IMR-90 (cell line): ENCODE measurements around the gene PRKAR2A. TPM values are rescaled to one million over a fixed set of nuclear protein-coding genes. Genes with fewer than 3 reads are reported as not detected.
"Not testable (repeated sequence)": the region's sequence is repeated elsewhere in the genome, so short reads cannot be mapped to it uniquely, and the experiment has no call there.

Source experiments
- ATAC-seq: fragments of 200-7000 bp; cut with Tn5 transposase; 2 replicates; pipeline ENCODE4 v1.9.1; 2020; ENCODE audit warnings: low read depth, mild to moderate bottlenecking, moderate library complexity
- BruUV-seq: library from RNA; stranded (reverse); fragments of 400-500 nt; replicated peaks from 2 replicates; lab custom pipeline; 2021; lab: Mats Ljungman, UMichigan
- CTCF ChIA-PET: fragments of 300-600 bp; formaldehyde crosslinking; extraction: SDS; loops from one replicate; lab custom pipeline; 2021; ENCODE audit warnings: antibody characterized with exemption; lab: Yijun Ruan, JAX
- POLR2A ChIA-PET: fragments of 300-600 bp; sonication (Branson Sonifier 250); formaldehyde crosslinking; loops from one replicate; lab custom pipeline; 2022; ENCODE audit warnings: antibody characterized with exemption; ENCODE audit not compliant: unreplicated experiment; lab: Charles Lee
- DNase-seq: peaks from one replicate; pipeline ENCODE4 v3.0.0; 2013
- H2AFZ ChIP-seq: replicated peaks from 2 replicates; pipeline ENCODE3; 2013; ENCODE audit warnings: low read length, mild to moderate bottlenecking; ENCODE audit not compliant: poor library complexity
- H2AK5ac ChIP-seq: 2 replicates; pipeline ENCODE4 v1.6.1; 2013; ENCODE audit warnings: low read depth, low read length, inconsistent platforms
- H2AK9ac ChIP-seq: replicated peaks from 2 replicates; pipeline ENCODE3; 2013; ENCODE audit warnings: mild to moderate bottlenecking, low read depth, low read length, moderate library complexity; ENCODE audit not compliant: poor library complexity
- H2BK120ac ChIP-seq: 2 replicates; pipeline ENCODE4 v1.6.1; 2013; ENCODE audit warnings: low read depth, low read length, inconsistent platforms
- H2BK15ac ChIP-seq: 3 replicates; pipeline ENCODE4 v1.6.1; 2013; ENCODE audit warnings: low read depth, low read length, inconsistent platforms
- H2BK20ac ChIP-seq: 2 replicates; pipeline ENCODE4 v1.6.1; 2013; ENCODE audit warnings: low read depth, mild to moderate bottlenecking, inconsistent platforms, low read length, moderate library complexity
- H2BK5ac ChIP-seq: 2 replicates; pipeline ENCODE4 v1.6.1; 2013; ENCODE audit warnings: mild to moderate bottlenecking, low read depth, low read length, inconsistent platforms; ENCODE audit not compliant: poor library complexity, severe bottlenecking
- H3K14ac ChIP-seq: replicated peaks from 2 replicates; pipeline ENCODE4 v1.6.1; 2013; ENCODE audit warnings: low read depth, low read length, inconsistent platforms
- H3K18ac ChIP-seq: 2 replicates; pipeline ENCODE4 v1.6.1; 2013; ENCODE audit warnings: low read depth, low read length, control low read depth
- H3K23ac ChIP-seq: 2 replicates; pipeline ENCODE4 v1.6.1; 2013; ENCODE audit warnings: low read depth, low read length, inconsistent platforms
- H3K27ac ChIP-seq: 2 replicates; pipeline ENCODE4 v1.5.1; 2013; ENCODE audit warnings: mild to moderate bottlenecking, control low read depth, low read length; ENCODE audit not compliant: insufficient read depth
- H3K27me3 ChIP-seq: 2 replicates; pipeline ENCODE4 v1.6.1; 2013; ENCODE audit warnings: low read length; ENCODE audit not compliant: control insufficient read depth, insufficient read depth
- H3K36me3 ChIP-seq: 2 replicates; pipeline ENCODE4 v1.6.1; 2013; ENCODE audit warnings: low read length, mixed read lengths; ENCODE audit not compliant: control insufficient read depth, insufficient read depth
- H3K4ac ChIP-seq: 2 replicates; pipeline ENCODE4 v1.6.1; 2013; ENCODE audit warnings: low read depth, low read length, inconsistent platforms
- H3K4me1 ChIP-seq: 2 replicates; pipeline ENCODE4 v1.6.1; 2013; ENCODE audit warnings: low read length, mixed read lengths; ENCODE audit not compliant: control insufficient read depth, insufficient read depth
- H3K4me2 ChIP-seq: 2 replicates; pipeline ENCODE4 v1.6.1; 2013; ENCODE audit warnings: low read depth, mild to moderate bottlenecking, control low read depth, low read length, moderate library complexity
- H3K4me3 ChIP-seq: 2 replicates; pipeline ENCODE4 v1.5.1; 2013; ENCODE audit warnings: low read depth, mild to moderate bottlenecking, control low read depth, low read length, moderate library complexity; ENCODE audit not compliant: insufficient read depth
- H3K56ac ChIP-seq: 2 replicates; pipeline ENCODE4 v1.6.1; 2013; ENCODE audit warnings: low read length, inconsistent platforms; ENCODE audit not compliant: insufficient read depth; ENCODE audit errors: extremely low read depth
- H3K79me1 ChIP-seq, 2 experiments: 2 replicates each; pipeline ENCODE4 v1.6.1; 2013; ENCODE audit warnings: low read length in 2 of 2, inconsistent platforms in 1 of 2, low read depth in 1 of 2
- H3K9ac ChIP-seq: 2 replicates; pipeline ENCODE4 v1.6.1; 2013; ENCODE audit warnings: low read depth, low read length, control low read depth
- H3K9me1 ChIP-seq: 2 replicates; pipeline ENCODE4 v1.6.1; 2013; ENCODE audit warnings: low read length, inconsistent platforms; ENCODE audit not compliant: insufficient read depth
- H3K9me3 ChIP-seq: 2 replicates; pipeline ENCODE4 v1.6.1; 2013; ENCODE audit warnings: low read length; ENCODE audit not compliant: control insufficient read depth, insufficient read depth
- H4K20me1 ChIP-seq: 2 replicates; pipeline ENCODE4 v1.6.1; 2013; ENCODE audit warnings: low read length, inconsistent platforms; ENCODE audit not compliant: insufficient read depth
- H4K5ac ChIP-seq: 2 replicates; pipeline ENCODE4 v1.6.1; 2013; ENCODE audit warnings: mild to moderate bottlenecking, low read depth, low read length, control low read depth
- H4K8ac ChIP-seq, 2 experiments: 2 replicates each; pipeline ENCODE4 v1.6.1; 2013; ENCODE audit warnings: low read depth in 2 of 2, low read length in 2 of 2, control low read depth in 1 of 2, inconsistent platforms in 1 of 2
- H4K91ac ChIP-seq: 2 replicates; pipeline ENCODE4 v1.6.1; 2013; ENCODE audit warnings: low read depth, low read length, inconsistent platforms; ENCODE audit not compliant: insufficient read depth
- WGBS, 2 experiments: methylation state at CpG; one replicate each; pipeline versions ENCODE4 v1.1.5 to v1.1.7; 2013; ENCODE audit warnings: missing lambda C conversion rate in 2 of 2; ENCODE audit not compliant: insufficient read length in 1 of 2; ENCODE audit errors: extremely low coverage in 2 of 2; 5-methylcytosine and 5-hydroxymethylcytosine counted together
- dilution Hi-C: fragments of 300-500 bp; cut with HindIII; formaldehyde crosslinking; loops from one replicate; pipeline ENCODE4 v1.14.3; 2018; ENCODE audit warnings: low sequenced_read_pairs; ENCODE audit not compliant: unreplicated experiment
- in situ Hi-C: fragments of 300-500 bp; cut with MboI; formaldehyde crosslinking; loops from 3 replicates; pipeline ENCODE4 v1.14.3; 2019; ENCODE audit warnings: low sequenced_read_pairs, inconsistent platforms, mixed read lengths
- intact Hi-C: fragments of 100-400 bp; cut with micrococcal nuclease; formaldehyde crosslinking; loops from 2 replicates; pipeline ENCODE4 v1.10.0; 2022
- polyA plus RNA-seq, 3 experiments: library from polyadenylated mRNA; depleted of rRNA; stranded (reverse); fragments of >200 nt; gene quantifications; 2 replicates each; pipeline ENCODE4 v1.2.3, GENCODE V29; 2012; ENCODE audit warnings: low replicate concordance in 1 of 3
- total RNA-seq: library from RNA; depleted of rRNA; stranded (reverse); fragments of >200 nt; gene quantifications from 2 replicates; pipeline ENCODE4 v1.2.3, GENCODE V29; 2012

The PRKAR2A gene
- total and polyA plus RNA-seq, 2 of the 4 experiments (the other 2 are of a cell fraction), result 11.3 to 48.2 TPM

- H2BK120ac ChIP-seq, CTCF ChIA-PET, H3K4me3 ChIP-seq, H4K91ac ChIP-seq, H3K9me1 ChIP-seq, H3K4me1 ChIP-seq, H2BK15ac ChIP-seq, H3K18ac ChIP-seq, dilution Hi-C loops, H3K27me3 ChIP-seq, H2BK20ac ChIP-seq, H3K14ac ChIP-seq, H3K9ac ChIP-seq, H2AK5ac ChIP-seq, H3K23ac ChIP-seq, H3K56ac ChIP-seq, H3K9me3 ChIP-seq, H2BK5ac ChIP-seq, H4K20me1 ChIP-seq, H4K5ac ChIP-seq, in situ Hi-C loops, DNase-seq, H2AFZ ChIP-seq, ATAC-seq, BruUV-seq, H3K4me2 ChIP-seq, intact Hi-C loops, H4K8ac ChIP-seq, H3K4ac ChIP-seq, H2AK9ac ChIP-seq, H3K27ac ChIP-seq: not testable (repeated sequence)
- no CpG with 5 or more reads among the region's 8 CpGs for WGBS, 2 experiments
- H3K36me3 ChIP-seq, result peaks cover 12% of the 10 kb centered on the region
- POLR2A ChIA-PET, result interaction anchor here (0.7 kb wide), 1 partner anchor 70 kb away, joined by 11 read pairs; no protein-coding TSS in a partner anchor
- peaks cover 5 to 15% of the 10 kb centered on the region in 2 experiments for H3K79me1 ChIP-seq
These were observed 69.1 kb downstream of the PRKAR2A start for GRCh38 chr3:48778565-48778964.
